Hematopoietic multipotent progenitor cell (in vitro differentiated cells): ENCODE data around the gene MIF. TPM values are rescaled to one million over a fixed set of nuclear protein-coding genes. Genes with fewer than 3 reads are reported as not detected.
A peak's percentile ranks its signal among the peaks of the same experiment; 100 is the strongest.

Experiments used
- DNase-seq, 3 donors: peaks; one replicate each; pipeline ENCODE4 v3.0.0-alpha.2; 2011 to 2015; ENCODE audit warnings: low read depth in 2 of 3, low spot score in 2 of 3
- total RNA-seq: library from RNA; depleted of rRNA; stranded (reverse); fragments of >200 nt; gene quantifications from one replicate; pipeline ENCODE4 v1.2.3, GENCODE V29; 2012

The MIF gene
- total RNA-seq, 1 donor: 243 TPM

GRCh38 chr22:23875801-23876200 lies 18.4 kb upstream of the MIF start:
- no peak for DNase-seq

GRCh38 chr22:23877566-23877965 lies 16.6 kb upstream of the MIF start:
- no peak for DNase-seq

- DNase-seq: no peak
These were observed 16.0 kb upstream of the MIF start for GRCh38 chr22:23878219-23878618.

GRCh38 chr22:23882370-23882769 lies 11.8 kb upstream of the MIF start:
- DNase-seq: no peak

GRCh38 chr22:23883658-23884057 lies 10.5 kb upstream of the MIF start:
- DNase-seq: no peak

GRCh38 chr22:23884140-23884539 lies 10.0 kb upstream of the MIF start:
- DNase-seq: no peak

- DNase-seq: no peak
These were observed 5.4 kb upstream of the MIF start for GRCh38 chr22:23888615-23889401.

- DNase-seq: no peak
These were observed 4.6 kb upstream of the MIF start for GRCh38 chr22:23889620-23890019.

GRCh38 chr22:23891726-23892125 lies 2.5 kb upstream of the MIF start:
- no peak for DNase-seq

- DNase-seq: no peak
These were observed 2.1 kb upstream of the MIF start for GRCh38 chr22:23892130-23892529.

- DNase-seq: no peak
These were observed 1.5 kb upstream of the MIF start for GRCh38 chr22:23892706-23893105.

- DNase-seq: no peak
These were observed 850 bp upstream of the MIF start for GRCh38 chr22:23893121-23893944.

GRCh38 chr22:23894710-23895598 lies 771 bp downstream of the MIF start:
- peak in 2 of 3 donors; percentile 58 to 59 for DNase-seq

GRCh38 chr22:23895599-23896144 lies 1.5 kb downstream of the MIF start:
- no peak for DNase-seq

- DNase-seq: no peak
These were observed 2.0 kb downstream of the MIF start for GRCh38 chr22:23896166-23896522.

GRCh38 chr22:23896523-23897186 lies 2.5 kb downstream of the MIF start:
- no peak for DNase-seq

- DNase-seq: no peak
These were observed 3.1 kb downstream of the MIF start for GRCh38 chr22:23897320-23897719.

- DNase-seq: no peak
These were observed 4.1 kb downstream of the MIF start for GRCh38 chr22:23898006-23898974.
